Stimulated activated CD8-positive, alpha-beta memory T cell treated with anti-CD3 and anti-CD28 coated beads, Interleukin-7, amount 100 ng/mL, for 4 hours (primary cell): ENCODE data around the gene PRODH.
"Not testable (repeated sequence)": the region's sequence is repeated elsewhere in the genome, so short reads cannot be mapped to it uniquely, and the experiment has no call there.

Experiments
- DNase-seq, 2 donors: peaks; one replicate each; pipeline ENCODE4 v3.0.0-alpha.2; 2020; ENCODE audit warnings: low read depth in 2 of 2

Gene PRODH

GRCh38 chr22:18905540-18906409 is 30.3 kb downstream of the PRODH start, which contains the start of gene DGCR6:
Gene DGCR6, plus strand, starts transcription at chr22:18906320. Its CDS starts 55 bp downstream, at chr22:18906375.
- no peak for DNase-seq

- DNase-seq: not testable (repeated sequence)
Observed at GRCh38 chr22:18896037-18896657, 39.9 kb downstream of the PRODH start.

GRCh38 chr22:18893775-18894174 is 42.3 kb downstream of the PRODH start:
- DNase-seq: not testable (repeated sequence)

GRCh38 chr22:18890510-18891192 is 45.4 kb downstream of the PRODH start:
- DNase-seq: not testable (repeated sequence)

- DNase-seq: no peak
Observed at GRCh38 chr22:18888115-18888514, 48.0 kb downstream of the PRODH start.

- not testable (repeated sequence) for DNase-seq
Observed at GRCh38 chr22:18884465-18884864, 51.6 kb downstream of the PRODH start.

- peak; percentile 45 to 56 for DNase-seq
Observed at GRCh38 chr22:18881260-18881659, 54.8 kb downstream of the PRODH start.
